Lower lobe of right lung (tissue), 2 donors: Measurements from ENCODE around the gene IRGC. TPM values are rescaled to one million over a fixed set of nuclear protein-coding genes. Genes with fewer than 3 reads are reported as not detected.

Experiments
- ATAC-seq, 2 donors: fragments of 200-7000 bp; cut with Tn5 transposase; one replicate each; pipeline ENCODE4 v1.9.1; 2020 to 2022; ENCODE audit warnings: mild to moderate bottlenecking in 2 of 2, moderate library complexity in 2 of 2
- DNase-seq: peaks from one replicate; pipeline ENCODE4 v3.0.0-alpha.2; 2020
- H3K27ac ChIP-seq: fragments of 200-600 bp; one replicate; pipeline ENCODE4 v1.8.0; 2022
- H3K27me3 ChIP-seq: fragments of 200-600 bp; one replicate; pipeline ENCODE4 v1.8.0; 2022; ENCODE audit warnings: low read depth
- H3K36me3 ChIP-seq: fragments of 200-600 bp; one replicate; pipeline ENCODE4 v1.8.0; 2022; ENCODE audit warnings: mild to moderate bottlenecking
- H3K4me1 ChIP-seq: fragments of 200-600 bp; one replicate; pipeline ENCODE4 v1.8.0; 2022
- H3K4me3 ChIP-seq: fragments of 200-600 bp; one replicate; pipeline ENCODE4 v1.8.0; 2022; ENCODE audit warnings: mild to moderate bottlenecking
- H3K9me3 ChIP-seq: fragments of 200-600 bp; one replicate; pipeline ENCODE4 v1.8.0; 2022
- intact Hi-C: fragments of 100-400 bp; cut with DNase I; formaldehyde crosslinking; loops from one replicate; pipeline ENCODE4 v1.11.0; 2022
- total RNA-seq: library from RNA; stranded (reverse); fragmentation: NEBNext Ultra II Directional; extraction: Animal tissue kit (Norgen Biotek cat#: 25700); gene quantifications from one replicate; pipeline ENCODE4 v1.2.1, GENCODE V29; 2021
- TF ChIP-seq, protein P1 (sequence below): fragments of 200-600 bp; IDR thresholded peaks from one replicate; pipeline ENCODE4 v1.8.0; 2022; ENCODE audit warnings: antibody characterized with exemption, mild to moderate bottlenecking
- donor health status: DM: no; HTN: yes; CAD: no; lungs with severe emphysema.

The IRGC gene
- total RNA-seq, 1 donor from 2014 or later = not detected

DNA sequence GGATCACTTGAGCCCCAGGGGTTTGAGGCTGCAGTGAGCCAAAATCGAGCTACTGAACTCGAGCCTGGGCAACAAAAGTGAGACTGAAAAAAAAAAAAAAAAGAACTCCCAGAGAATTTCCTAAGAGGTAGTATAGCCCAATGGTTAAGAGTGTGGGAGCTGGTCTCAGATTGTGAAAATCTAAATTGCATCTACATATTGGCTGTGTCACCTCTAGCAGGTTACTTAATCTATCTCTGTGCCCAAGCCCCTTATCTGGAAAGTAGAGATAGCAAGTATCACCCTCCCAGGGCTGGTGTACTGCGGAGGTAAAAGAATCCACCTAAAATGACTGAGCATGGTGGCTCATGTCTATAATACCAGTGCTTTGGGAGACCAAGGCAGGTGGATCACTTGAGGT lies 42.2 kb upstream of the IRGC start:
- ATAC-seq (no peak), DNase-seq (no peak)
- Histone ChIP-seq H3K9me3 (no peaks in the 10 kb centered on the region), H3K36me3 (no peaks in the 10 kb centered on the region), H3K4me1 (peaks cover 37% of the 10 kb centered on the region), H3K4me3 (no peak overlapping the region), H3K27ac (peak overlapping the region; percentile 77), H3K27me3 (no peaks in the 10 kb centered on the region)
- TF ChIP-seq, protein P1, sequence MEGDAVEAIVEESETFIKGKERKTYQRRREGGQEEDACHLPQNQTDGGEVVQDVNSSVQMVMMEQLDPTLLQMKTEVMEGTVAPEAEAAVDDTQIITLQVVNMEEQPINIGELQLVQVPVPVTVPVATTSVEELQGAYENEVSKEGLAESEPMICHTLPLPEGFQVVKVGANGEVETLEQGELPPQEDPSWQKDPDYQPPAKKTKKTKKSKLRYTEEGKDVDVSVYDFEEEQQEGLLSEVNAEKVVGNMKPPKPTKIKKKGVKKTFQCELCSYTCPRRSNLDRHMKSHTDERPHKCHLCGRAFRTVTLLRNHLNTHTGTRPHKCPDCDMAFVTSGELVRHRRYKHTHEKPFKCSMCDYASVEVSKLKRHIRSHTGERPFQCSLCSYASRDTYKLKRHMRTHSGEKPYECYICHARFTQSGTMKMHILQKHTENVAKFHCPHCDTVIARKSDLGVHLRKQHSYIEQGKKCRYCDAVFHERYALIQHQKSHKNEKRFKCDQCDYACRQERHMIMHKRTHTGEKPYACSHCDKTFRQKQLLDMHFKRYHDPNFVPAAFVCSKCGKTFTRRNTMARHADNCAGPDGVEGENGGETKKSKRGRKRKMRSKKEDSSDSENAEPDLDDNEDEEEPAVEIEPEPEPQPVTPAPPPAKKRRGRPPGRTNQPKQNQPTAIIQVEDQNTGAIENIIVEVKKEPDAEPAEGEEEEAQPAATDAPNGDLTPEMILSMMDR = no peak
- intact Hi-C loops = no loop called here

DNA sequence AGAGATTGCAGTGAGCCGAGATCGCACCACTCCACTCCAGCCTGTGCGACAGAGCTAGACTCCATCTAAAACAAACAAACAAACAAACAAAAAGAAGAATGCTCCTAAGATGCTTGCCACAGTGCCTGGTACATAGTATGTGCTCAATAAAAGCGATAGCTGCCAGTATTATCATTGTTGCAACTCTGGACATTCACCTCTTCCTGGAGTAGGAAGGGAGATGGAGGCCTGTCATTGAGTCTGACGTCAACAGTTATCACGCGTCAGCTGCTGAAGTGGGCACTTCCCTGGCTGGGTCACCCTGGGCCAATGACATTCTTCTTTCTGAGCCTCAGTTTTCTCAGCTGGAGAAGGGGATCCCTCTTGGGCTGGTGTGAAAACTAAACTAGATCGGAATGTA lies 41.7 kb upstream of the IRGC start:
- peak overlapping the region; percentile 77 for H3K27ac ChIP-seq
- TF ChIP-seq, protein P1 = no peak

DNA sequence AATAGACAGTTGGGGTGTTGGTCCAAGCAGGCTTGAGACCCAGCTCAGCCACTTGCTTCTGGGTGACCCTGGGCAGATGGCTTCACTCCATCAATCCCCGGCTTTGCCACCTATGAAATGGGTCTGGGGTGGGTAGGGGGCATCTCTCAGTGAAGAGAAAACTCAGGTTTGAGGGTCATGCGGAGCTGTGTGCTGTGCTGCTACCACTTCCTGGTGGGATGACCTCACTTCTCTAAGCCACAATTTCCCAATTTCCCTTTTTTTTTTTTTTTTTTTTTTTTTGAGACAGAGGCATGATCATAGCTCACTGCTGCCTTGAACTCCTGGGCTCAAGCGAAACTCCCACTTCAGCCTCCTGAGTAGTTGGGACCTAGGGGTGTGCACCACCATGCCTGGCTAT lies 41.3 kb upstream of the IRGC start:
- no peaks in the 10 kb centered on the region for H3K9me3 ChIP-seq
- peak; percentile 18 to 62 for ATAC-seq
- intact Hi-C loops = no loop called here
- H3K27me3 ChIP-seq = no peaks in the 10 kb centered on the region
- no peak for DNase-seq
- H3K27ac ChIP-seq = peak overlapping the region; percentile 77
- peaks cover 37% of the 10 kb centered on the region for H3K4me1 ChIP-seq
- no peak overlapping the region for H3K4me3 ChIP-seq
- no peaks in the 10 kb centered on the region for H3K36me3 ChIP-seq
- TF ChIP-seq, protein P1 = no peak

More for the DNA sequence above, 41.7 kb upstream of the IRGC start:
- H3K4me1 ChIP-seq = peaks cover 37% of the 10 kb centered on the region
- no peaks in the 10 kb centered on the region for H3K36me3 ChIP-seq
- H3K9me3 ChIP-seq = no peaks in the 10 kb centered on the region
- H3K4me3 ChIP-seq = no peak overlapping the region
- ATAC-seq = peak; percentile 18 to 46
- no peaks in the 10 kb centered on the region for H3K27me3 ChIP-seq
- DNase-seq = peak; percentile 64
- intact Hi-C loops = no loop called here

GRCh38 chr19:43675269-43675879 lies 40.5 kb upstream of the IRGC start:
- H3K27me3 ChIP-seq = no peaks in the 10 kb centered on the region
- peak; percentile 71 to 77 for ATAC-seq
- no peak for DNase-seq
- H3K27ac ChIP-seq = peak overlapping the region; percentile 77
- TF ChIP-seq, protein P1 = no peak
- peaks cover 30% of the 10 kb centered on the region for H3K4me1 ChIP-seq
- H3K36me3 ChIP-seq = no peaks in the 10 kb centered on the region
- intact Hi-C loops = no loop called here
- H3K9me3 ChIP-seq = no peaks in the 10 kb centered on the region
- no peak overlapping the region for H3K4me3 ChIP-seq

- TF ChIP-seq, protein P1 = no peak
- DNase-seq (no peak), ATAC-seq (no peak)
- H3K27ac ChIP-seq = no peak overlapping the region
- intact Hi-C loops = no loop called here
- H3K4me3 ChIP-seq = no peak overlapping the region
- H3K9me3 ChIP-seq = no peaks in the 10 kb centered on the region
- peaks cover 25% of the 10 kb centered on the region for H3K4me1 ChIP-seq
- no peaks in the 10 kb centered on the region for H3K36me3 ChIP-seq
- no peaks in the 10 kb centered on the region for H3K27me3 ChIP-seq
These were observed 40.0 kb upstream of the IRGC start for GRCh38 chr19:43675906-43676305.
